ENCODE measurements around the gene NUAK1. TPM values are rescaled to one million over a fixed set of nuclear protein-coding genes. Genes with fewer than 3 reads are reported as not detected.

The NUAK1 gene
- total RNA-seq, 1 donor from 2014 or later: not detected

DNA sequence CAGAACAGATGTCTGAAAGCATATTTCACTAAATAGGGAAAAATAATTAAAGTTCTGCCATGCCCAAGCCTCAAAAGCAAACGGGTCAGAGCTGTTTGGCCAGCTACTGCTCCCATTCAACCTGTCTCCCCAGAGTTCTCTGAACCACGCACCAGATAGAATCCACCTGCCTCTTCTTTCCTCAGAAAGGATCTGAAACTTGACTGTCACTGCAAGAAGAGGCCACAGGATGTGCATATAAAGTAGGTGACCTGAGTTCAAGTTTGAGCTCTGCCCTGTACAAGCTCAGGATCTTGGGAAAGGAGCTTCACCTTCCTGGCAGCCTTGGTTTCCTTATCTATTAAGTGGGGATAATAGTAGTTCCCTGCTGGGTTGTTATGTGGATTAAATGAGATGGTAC is 91.8 kb downstream of the NUAK1 start:
- TF ChIP-seq, protein P1, sequence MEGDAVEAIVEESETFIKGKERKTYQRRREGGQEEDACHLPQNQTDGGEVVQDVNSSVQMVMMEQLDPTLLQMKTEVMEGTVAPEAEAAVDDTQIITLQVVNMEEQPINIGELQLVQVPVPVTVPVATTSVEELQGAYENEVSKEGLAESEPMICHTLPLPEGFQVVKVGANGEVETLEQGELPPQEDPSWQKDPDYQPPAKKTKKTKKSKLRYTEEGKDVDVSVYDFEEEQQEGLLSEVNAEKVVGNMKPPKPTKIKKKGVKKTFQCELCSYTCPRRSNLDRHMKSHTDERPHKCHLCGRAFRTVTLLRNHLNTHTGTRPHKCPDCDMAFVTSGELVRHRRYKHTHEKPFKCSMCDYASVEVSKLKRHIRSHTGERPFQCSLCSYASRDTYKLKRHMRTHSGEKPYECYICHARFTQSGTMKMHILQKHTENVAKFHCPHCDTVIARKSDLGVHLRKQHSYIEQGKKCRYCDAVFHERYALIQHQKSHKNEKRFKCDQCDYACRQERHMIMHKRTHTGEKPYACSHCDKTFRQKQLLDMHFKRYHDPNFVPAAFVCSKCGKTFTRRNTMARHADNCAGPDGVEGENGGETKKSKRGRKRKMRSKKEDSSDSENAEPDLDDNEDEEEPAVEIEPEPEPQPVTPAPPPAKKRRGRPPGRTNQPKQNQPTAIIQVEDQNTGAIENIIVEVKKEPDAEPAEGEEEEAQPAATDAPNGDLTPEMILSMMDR (IDR thresholded peaks at IDR 0.05): no peak

DNA sequence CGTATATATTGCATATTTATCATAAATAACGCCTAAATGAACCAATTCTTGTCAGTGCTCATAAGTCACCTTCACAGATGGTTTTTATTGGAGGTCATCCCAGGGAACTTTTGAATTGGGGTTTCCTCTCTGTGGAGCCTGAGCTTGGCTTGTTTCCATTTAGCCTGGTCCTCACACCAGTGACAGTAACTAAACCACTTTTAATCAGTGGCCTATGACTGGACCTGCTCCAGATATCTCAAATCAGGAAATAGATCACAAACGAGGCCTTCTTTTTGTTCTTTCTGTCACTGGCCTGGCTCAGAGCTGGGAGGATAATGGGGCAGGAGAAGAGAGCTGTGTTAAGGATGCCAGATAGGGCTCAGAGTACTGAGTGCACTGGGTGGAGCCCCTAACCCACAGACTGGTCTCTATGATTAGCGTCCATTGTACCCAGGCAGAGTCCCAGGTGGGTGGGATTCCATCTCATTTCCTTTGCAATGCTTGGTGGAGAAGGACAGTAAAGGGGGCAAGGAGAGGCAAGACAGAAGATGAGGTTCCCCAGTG is 92.4 kb downstream of the NUAK1 start:
- Mint-ChIP-seq H3K4me3 (no peak overlapping the region), H3K9me3 (no peaks in the 10 kb centered on the region), H3K4me1 (no peaks in the 10 kb centered on the region), H3K27me3 (peaks cover 9% of the 10 kb centered on the region), H3K27ac (no peak overlapping the region), H3K36me3 (ENCODE audit: low read depth) (no peaks in the 10 kb centered on the region)
- no peak for ATAC-seq (ENCODE audit: low read depth)
- POLR2A ChIA-PET: no interaction called here
- CTCF ChIA-PET: no interaction called here
- DNase-seq: no peak
- intact Hi-C loops (cut with micrococcal nuclease): no loop called here
- TF ChIP-seq, protein P1 (IDR thresholded peaks at IDR 0.05): no peak

More for the DNA sequence above, 91.8 kb downstream of the NUAK1 start:
- intact Hi-C loops (cut with micrococcal nuclease): no loop called here
- ChIA-PET POLR2A (no interaction called here), CTCF (no interaction called here)
- DNase-seq (no peak), ATAC-seq (ENCODE audit: low read depth) (no peak)
- no peak overlapping the region for H3K27ac Mint-ChIP-seq
- H3K4me1 Mint-ChIP-seq: no peaks in the 10 kb centered on the region
- H3K36me3 Mint-ChIP-seq (ENCODE audit: low read depth): no peaks in the 10 kb centered on the region
- peaks cover 14% of the 10 kb centered on the region for H3K27me3 Mint-ChIP-seq
- H3K4me3 Mint-ChIP-seq: no peak overlapping the region
- no peaks in the 10 kb centered on the region for H3K9me3 Mint-ChIP-seq

DNA sequence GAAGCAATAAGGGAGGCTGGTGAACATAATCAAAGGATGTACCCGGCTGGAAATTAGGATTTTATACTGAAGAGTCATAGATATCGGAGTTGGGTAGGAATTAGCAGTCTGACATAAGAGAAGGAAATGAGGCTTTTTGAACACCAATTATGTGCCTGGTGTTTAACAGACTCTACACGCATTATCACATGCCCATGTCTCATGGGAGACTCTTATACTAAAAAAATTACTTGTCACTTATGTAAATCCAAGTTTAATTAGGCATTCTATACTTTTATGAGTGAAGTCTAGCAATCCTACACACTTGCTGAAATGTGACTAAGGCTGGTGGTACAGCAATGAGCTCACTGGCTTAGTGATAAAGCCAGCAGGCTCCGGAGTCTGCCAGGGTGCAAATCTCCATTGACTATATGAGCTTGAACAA is 93.5 kb downstream of the NUAK1 start:
- ATAC-seq (ENCODE audit: low read depth) (no peak), DNase-seq (no peak)
- intact Hi-C loops (cut with micrococcal nuclease): no loop called here
- Mint-ChIP-seq H3K9me3 (no peaks in the 10 kb centered on the region), H3K4me3 (no peak overlapping the region), H3K27me3 (peaks cover 5% of the 10 kb centered on the region), H3K4me1 (no peaks in the 10 kb centered on the region), H3K27ac (no peak overlapping the region), H3K36me3 (ENCODE audit: low read depth) (no peaks in the 10 kb centered on the region)
- TF ChIP-seq, protein P1 (IDR thresholded peaks at IDR 0.05): no peak
- POLR2A ChIA-PET: no interaction called here
- CTCF ChIA-PET: no interaction called here

DNA sequence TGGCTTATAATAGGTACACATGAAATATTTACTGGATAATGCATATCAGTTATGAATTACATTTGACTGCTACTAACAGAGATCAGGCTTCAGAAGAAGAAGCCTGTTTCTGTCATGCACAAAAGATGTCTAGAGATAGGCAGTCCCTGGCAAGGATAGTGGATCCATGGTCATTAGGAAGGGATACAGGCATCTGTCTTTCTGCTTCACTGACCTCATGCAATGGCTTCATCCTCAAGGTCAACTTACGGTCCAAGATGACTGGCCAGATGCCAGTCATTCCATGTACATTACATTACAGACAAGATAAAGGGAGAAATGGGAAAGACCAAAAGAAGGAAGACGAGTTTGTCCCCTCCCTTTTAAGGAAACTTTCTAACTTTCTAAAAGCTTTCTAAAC is 94.0 kb downstream of the NUAK1 start:
- ChIA-PET CTCF (no interaction called here), POLR2A (no interaction called here)
- Mint-ChIP-seq H3K27ac (no peak overlapping the region), H3K36me3 (ENCODE audit: low read depth) (no peaks in the 10 kb centered on the region), H3K4me3 (no peak overlapping the region), H3K9me3 (no peaks in the 10 kb centered on the region), H3K27me3 (peaks cover 5% of the 10 kb centered on the region), H3K4me1 (no peaks in the 10 kb centered on the region)
- ATAC-seq (ENCODE audit: low read depth) (no peak), DNase-seq (no peak)
- intact Hi-C loops (cut with micrococcal nuclease): no loop called here
- TF ChIP-seq, protein P1 (IDR thresholded peaks at IDR 0.05): no peak

DNA sequence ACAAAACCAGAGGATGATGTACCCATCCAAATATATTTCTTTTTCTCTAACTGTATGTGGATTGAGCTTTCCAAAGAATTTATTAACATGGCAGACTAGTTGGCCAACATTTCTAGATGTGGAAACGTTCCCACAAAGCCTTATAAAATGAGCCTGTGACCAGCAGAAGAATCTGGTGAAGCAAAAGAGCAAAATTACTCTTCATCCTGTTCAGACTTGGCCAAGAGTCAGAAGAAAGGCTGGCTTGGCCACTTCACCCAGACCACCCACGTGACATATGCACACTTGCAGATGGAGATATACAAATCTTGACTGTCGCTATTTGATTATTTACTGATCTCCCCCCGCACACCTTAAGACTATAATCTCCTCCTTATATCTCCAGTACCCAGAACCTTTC is 96.7 kb downstream of the NUAK1 start:
- H3K36me3 Mint-ChIP-seq (ENCODE audit: low read depth): no peaks in the 10 kb centered on the region
- no peak overlapping the region for H3K27ac Mint-ChIP-seq
- ATAC-seq (ENCODE audit: low read depth) (no peak), DNase-seq (no peak)
- CTCF ChIA-PET: no interaction called here
- H3K27me3 Mint-ChIP-seq: no peaks in the 10 kb centered on the region
- intact Hi-C loops (cut with micrococcal nuclease): no loop called here
- no peaks in the 10 kb centered on the region for H3K4me1 Mint-ChIP-seq
- H3K4me3 Mint-ChIP-seq: no peak overlapping the region
- TF ChIP-seq, protein P1 (IDR thresholded peaks at IDR 0.05): no peak
- POLR2A ChIA-PET: no interaction called here
- no peaks in the 10 kb centered on the region for H3K9me3 Mint-ChIP-seq
